GM12878 (cell line): ENCODE results near the gene RHNO1.

Experiments
- BHLHE40 ChIP-seq, 2 experiments: fragments of 450-650 bp in 1 of 2; IDR thresholded peaks; 2 replicates each; pipeline ENCODE4 v1.6.1; 2011 to 2017; ENCODE audit warnings: low read depth in 2 of 2, borderline replicate concordance in 1 of 2, improper control_type of control experiment in 1 of 2, low read length in 1 of 2, mild to moderate bottlenecking in 1 of 2
- IKZF2 ChIP-seq, 2 experiments: fragments of 450-650 bp; IDR thresholded peaks; 2 replicates each; pipeline ENCODE4 v1.6.1; 2017; ENCODE audit warnings: mild to moderate bottlenecking in 2 of 2, moderate library complexity in 2 of 2
- NFXL1 ChIP-seq: fragments of 450-650 bp; IDR thresholded peaks from 2 replicates; pipeline ENCODE4 v1.6.1; 2017; ENCODE audit warnings: antibody characterized with exemption, mild to moderate bottlenecking, borderline replicate concordance
- POLR2AphosphoS5 ChIP-seq: IDR thresholded peaks from 2 replicates; pipeline ENCODE4 v1.6.1; 2011; ENCODE audit warnings: mild to moderate bottlenecking, low read length, inconsistent platforms
- RAD21 ChIP-seq: IDR thresholded peaks from 2 replicates; pipeline ENCODE4 v1.6.1; 2011; ENCODE audit warnings: mild to moderate bottlenecking, low read depth, low read length, moderate library complexity; ENCODE audit not compliant: insufficient read depth
- RELA ChIP-seq: fragments of 450-650 bp; IDR thresholded peaks from 2 replicates; pipeline ENCODE4 v1.8.0; 2014; ENCODE audit warnings: borderline replicate concordance; ENCODE audit not compliant: partially characterized antibody
- SMC3 ChIP-seq: IDR thresholded peaks from 2 replicates; pipeline ENCODE4 v1.6.1; 2011; ENCODE audit warnings: low read length, improper control_type of control experiment, borderline replicate concordance
- YBX1 ChIP-seq: fragments of 450-650 bp; IDR thresholded peaks from 2 replicates; pipeline ENCODE4 v1.6.1; 2016; ENCODE audit warnings: antibody characterized with exemption
- TF ChIP-seq, protein P1 (sequence below), 3 experiments: IDR thresholded peaks in 2 of 3; conservative IDR thresholded peaks in 1 of 3; 2 replicates each; pipeline ENCODE4 v1.5.1; 2011; ENCODE audit warnings: low read depth in 3 of 3, low read length in 3 of 3, mild to moderate bottlenecking in 3 of 3, control low read depth in 2 of 3, moderate library complexity in 2 of 3, inconsistent platforms in 1 of 3, mixed read lengths in 1 of 3; ENCODE audit not compliant: control insufficient read depth in 2 of 3, insufficient read depth in 1 of 3; ENCODE audit errors: extremely low read depth in 1 of 3
- TF ChIP-seq, protein P2 (sequence below): IDR thresholded peaks from 2 replicates; pipeline ENCODE4 v1.6.1; 2011; ENCODE audit warnings: low read depth, mild to moderate bottlenecking, low read length, moderate library complexity, borderline replicate concordance; ENCODE audit errors: extremely low read depth

DNA sequence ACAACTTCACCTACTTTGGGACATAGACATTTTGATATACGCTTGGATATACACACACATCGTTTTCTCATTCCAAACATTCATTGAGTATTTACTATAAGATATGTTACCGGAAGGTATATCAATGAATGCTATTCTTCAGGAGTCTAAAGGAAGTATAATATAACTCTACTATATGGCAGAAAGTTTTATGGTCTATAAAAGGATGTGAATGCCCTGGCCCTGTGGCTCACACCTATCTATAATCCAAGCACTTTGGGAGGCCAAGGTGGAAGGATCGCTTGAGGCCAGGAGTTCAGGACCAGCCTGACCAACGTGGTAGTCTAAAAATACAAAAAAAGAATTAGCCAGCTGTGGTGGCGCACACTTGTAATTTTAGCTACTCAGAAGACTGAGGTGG lies 47.7 kb upstream of the RHNO1 start:
- TF ChIP-seq RELA (no peak), YBX1 (no peak), SMC3 (no peak), RAD21 (no peak), POLR2AphosphoS5 (no peak), BHLHE40 (IDR thresholded peaks at IDR 0.05; ENCODE audit: borderline replicate concordance in 1 of 2, low read depth in 2 of 2, low read length in 1 of 2) (no peak), IKZF2 (IDR thresholded peaks at IDR 0.05) (no peak), NFXL1 (no peak)
- TF ChIP-seq, protein P1, sequence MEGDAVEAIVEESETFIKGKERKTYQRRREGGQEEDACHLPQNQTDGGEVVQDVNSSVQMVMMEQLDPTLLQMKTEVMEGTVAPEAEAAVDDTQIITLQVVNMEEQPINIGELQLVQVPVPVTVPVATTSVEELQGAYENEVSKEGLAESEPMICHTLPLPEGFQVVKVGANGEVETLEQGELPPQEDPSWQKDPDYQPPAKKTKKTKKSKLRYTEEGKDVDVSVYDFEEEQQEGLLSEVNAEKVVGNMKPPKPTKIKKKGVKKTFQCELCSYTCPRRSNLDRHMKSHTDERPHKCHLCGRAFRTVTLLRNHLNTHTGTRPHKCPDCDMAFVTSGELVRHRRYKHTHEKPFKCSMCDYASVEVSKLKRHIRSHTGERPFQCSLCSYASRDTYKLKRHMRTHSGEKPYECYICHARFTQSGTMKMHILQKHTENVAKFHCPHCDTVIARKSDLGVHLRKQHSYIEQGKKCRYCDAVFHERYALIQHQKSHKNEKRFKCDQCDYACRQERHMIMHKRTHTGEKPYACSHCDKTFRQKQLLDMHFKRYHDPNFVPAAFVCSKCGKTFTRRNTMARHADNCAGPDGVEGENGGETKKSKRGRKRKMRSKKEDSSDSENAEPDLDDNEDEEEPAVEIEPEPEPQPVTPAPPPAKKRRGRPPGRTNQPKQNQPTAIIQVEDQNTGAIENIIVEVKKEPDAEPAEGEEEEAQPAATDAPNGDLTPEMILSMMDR (IDR thresholded peaks at IDR 0.05 in 2 of 3, conservative IDR thresholded peaks at IDR 0.05 in 1 of 3; ENCODE audit: control insufficient read depth in 2 of 3, extremely low read depth in 1 of 3, insufficient read depth in 1 of 3, low read depth in 3 of 3, low read length in 3 of 3) = no peak
- TF ChIP-seq, protein P2, sequence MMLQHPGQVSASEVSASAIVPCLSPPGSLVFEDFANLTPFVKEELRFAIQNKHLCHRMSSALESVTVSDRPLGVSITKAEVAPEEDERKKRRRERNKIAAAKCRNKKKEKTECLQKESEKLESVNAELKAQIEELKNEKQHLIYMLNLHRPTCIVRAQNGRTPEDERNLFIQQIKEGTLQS = no peak
